GM12891 (cell line): Measurements from ENCODE around the gene TRPM3.

Experiments
- DNase-seq: peaks from one replicate; pipeline ENCODE4 v3.0.0; 2011; ENCODE audit warnings: low spot score; ENCODE audit not compliant: insufficient read length
- FAIRE-seq: peaks from 2 replicates; lab custom pipeline; 2011; peaks lifted over from hg19 to GRCh38; lab: Jason Lieb, UNC
- PAX5 ChIP-seq: IDR thresholded peaks from 2 replicates; pipeline ENCODE4 v1.6.1; 2011; ENCODE audit warnings: low read length, moderate library complexity, mild to moderate bottlenecking; ENCODE audit not compliant: insufficient read depth, severe bottlenecking
- POLR2A ChIP-seq: IDR thresholded peaks from 2 replicates; pipeline ENCODE4 v1.6.1; 2011; ENCODE audit warnings: low read depth, low read length, control low read depth
- POLR2AphosphoS5 ChIP-seq: IDR thresholded peaks from 2 replicates; pipeline ENCODE4 v1.6.1; 2011; ENCODE audit warnings: low read depth, low read length, control low read depth
- POU2F2 ChIP-seq: IDR thresholded peaks from 2 replicates; pipeline ENCODE4 v1.6.1; 2011; ENCODE audit warnings: low read depth, mild to moderate bottlenecking, control low read depth, low read length, moderate library complexity
- SPI1 ChIP-seq: IDR thresholded peaks from 2 replicates; pipeline ENCODE4 v1.6.1; 2011; ENCODE audit warnings: low read depth, low read length, control low read depth
- TAF1 ChIP-seq: IDR thresholded peaks from 2 replicates; pipeline ENCODE4 v1.6.1; 2011; ENCODE audit warnings: low read depth, low read length, control low read depth

TRPM3 gene

GRCh38 chr9:71005456-71005855, 116.0 kb downstream of the TRPM3 start:
- TF ChIP-seq TAF1 (no peak), POU2F2 (no peak), POLR2AphosphoS5 (no peak)
- DNase-seq (no peak), FAIRE-seq (no peak)

- DNase-seq = no peak
- TF ChIP-seq POLR2AphosphoS5 (no peak), POLR2A (no peak), POU2F2 (no peak), PAX5 (no peak), SPI1 (no peak), TAF1 (no peak)
- FAIRE-seq = no peak
Observed at GRCh38 chr9:71004196-71004595, 117.2 kb downstream of the TRPM3 start.

GRCh38 chr9:71003346-71003745, 118.1 kb downstream of the TRPM3 start:
- FAIRE-seq = no peak
- no peak for DNase-seq
- TF ChIP-seq POU2F2 = no peak
- no peak for TF ChIP-seq POLR2A
- TF ChIP-seq POLR2AphosphoS5 = no peak
- no peak for TF ChIP-seq PAX5
- no peak for TF ChIP-seq TAF1
- TF ChIP-seq SPI1 = no peak

GRCh38 chr9:71001780-71002386, 119.5 kb downstream of the TRPM3 start:
- no peak for TF ChIP-seq TAF1
- no peak for TF ChIP-seq POLR2AphosphoS5
- no peak for TF ChIP-seq POLR2A
- no peak for TF ChIP-seq PAX5
- TF ChIP-seq POU2F2 = no peak
- TF ChIP-seq SPI1 = no peak
- DNase-seq (no peak), FAIRE-seq (peak; percentile 68)

- TF ChIP-seq POU2F2 (no peak), SPI1 (no peak), TAF1 (no peak), POLR2AphosphoS5 (no peak), POLR2A (no peak), PAX5 (no peak)
- FAIRE-seq = no peak
- no peak for DNase-seq
Observed at GRCh38 chr9:70998962-70999361, 122.5 kb downstream of the TRPM3 start.

- DNase-seq = no peak
- TF ChIP-seq POLR2AphosphoS5 = no peak
- no peak for TF ChIP-seq POLR2A
- no peak for TF ChIP-seq TAF1
- no peak for TF ChIP-seq POU2F2
- no peak for FAIRE-seq
Observed at GRCh38 chr9:70995511-70995910, 125.9 kb downstream of the TRPM3 start.

- no peak for DNase-seq
- TF ChIP-seq TAF1 (no peak), POU2F2 (no peak), POLR2AphosphoS5 (no peak), SPI1 (no peak), POLR2A (no peak), PAX5 (no peak)
- FAIRE-seq = no peak
Observed at GRCh38 chr9:70994582-70994981, 126.8 kb downstream of the TRPM3 start.

- no peak for FAIRE-seq
- DNase-seq = no peak
- TF ChIP-seq POLR2AphosphoS5 = no peak
- no peak for TF ChIP-seq SPI1
- TF ChIP-seq POU2F2 = no peak
- no peak for TF ChIP-seq POLR2A
- TF ChIP-seq PAX5 = no peak
- TF ChIP-seq TAF1 = no peak
Observed at GRCh38 chr9:70988551-70988950, 132.9 kb downstream of the TRPM3 start.

- FAIRE-seq (no peak), DNase-seq (no peak)
- TF ChIP-seq TAF1 (no peak), POLR2AphosphoS5 (no peak), POLR2A (no peak), SPI1 (no peak), POU2F2 (no peak), PAX5 (no peak)
Observed at GRCh38 chr9:70987986-70988385, 133.4 kb downstream of the TRPM3 start.

GRCh38 chr9:70986984-70987383, 134.4 kb downstream of the TRPM3 start:
- DNase-seq = no peak

More at GRCh38 chr9:70986984-70987383, 134.4 kb downstream of the TRPM3 start:
- no peak for FAIRE-seq
- TF ChIP-seq TAF1 = no peak
- TF ChIP-seq POLR2AphosphoS5 = no peak
- no peak for TF ChIP-seq SPI1
- no peak for TF ChIP-seq POU2F2
- TF ChIP-seq PAX5 = no peak
- no peak for TF ChIP-seq POLR2A
